Hindlimb muscle (tissue), 1 donor: ENCODE data around the gene CDHR3. TPM values are rescaled to one million over a fixed set of nuclear protein-coding genes. Genes with fewer than 3 reads are reported as not detected.
A peak's percentile ranks its signal among the peaks of the same experiment; 100 is the strongest.

Source experiments
- DNase-seq: peaks from one replicate; pipeline ENCODE4 v3.0.0-alpha.2; 2013
- polyA plus RNA-seq: library from polyadenylated mRNA; unstranded; fragments of 120-200 nt; gene quantifications from one replicate; pipeline ENCODE4 v1.2.1, GENCODE V29; 2013; ENCODE audit not compliant: insufficient read length

Gene CDHR3
- polyA plus RNA-seq, 1 donor, result 14.9 TPM

GRCh38 chr7:106029451-106029850 is 66.4 kb downstream of the CDHR3 start:
- DNase-seq, result no peak

- no peak for DNase-seq
Observed at GRCh38 chr7:106029941-106030340, 66.9 kb downstream of the CDHR3 start.

DNA sequence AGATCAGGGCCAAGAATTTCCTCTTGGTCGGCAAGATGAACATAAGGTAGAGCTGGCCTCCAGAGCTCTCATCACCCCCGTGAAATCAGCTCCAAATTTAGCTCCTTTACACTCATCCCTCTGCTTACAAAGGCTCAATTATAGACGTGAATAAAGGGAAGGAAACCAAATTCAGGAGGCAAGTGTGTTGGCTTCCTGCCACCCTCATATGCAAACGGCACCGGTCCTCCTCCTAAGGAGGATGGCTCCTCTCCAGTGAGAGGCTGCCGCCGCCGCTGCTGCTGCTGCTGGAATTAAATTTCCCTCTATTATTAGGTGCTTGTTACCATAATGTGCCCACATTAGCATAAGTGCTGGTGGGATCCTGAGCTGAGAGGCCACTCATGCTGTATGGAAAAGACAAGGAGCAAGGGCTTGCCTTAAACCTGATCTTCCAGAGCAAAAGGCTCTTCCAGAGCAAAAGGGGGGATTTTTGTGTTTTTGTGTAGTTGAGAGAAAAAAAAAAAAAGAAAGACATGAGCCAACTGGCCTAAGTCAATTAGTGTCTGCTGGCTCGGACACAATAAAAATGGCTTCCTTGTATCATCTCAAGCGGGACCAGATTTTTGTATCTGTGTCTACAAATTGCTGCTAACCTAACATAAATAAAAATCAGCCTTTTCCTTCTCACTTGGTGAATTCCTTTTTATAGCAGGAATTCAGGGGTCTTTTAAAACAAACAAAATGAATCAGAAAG is 68.4 kb downstream of the CDHR3 start:
- DNase-seq, result peak; percentile 54

- no peak for DNase-seq
Observed at GRCh38 chr7:106032295-106032694, 69.2 kb downstream of the CDHR3 start.

DNA sequence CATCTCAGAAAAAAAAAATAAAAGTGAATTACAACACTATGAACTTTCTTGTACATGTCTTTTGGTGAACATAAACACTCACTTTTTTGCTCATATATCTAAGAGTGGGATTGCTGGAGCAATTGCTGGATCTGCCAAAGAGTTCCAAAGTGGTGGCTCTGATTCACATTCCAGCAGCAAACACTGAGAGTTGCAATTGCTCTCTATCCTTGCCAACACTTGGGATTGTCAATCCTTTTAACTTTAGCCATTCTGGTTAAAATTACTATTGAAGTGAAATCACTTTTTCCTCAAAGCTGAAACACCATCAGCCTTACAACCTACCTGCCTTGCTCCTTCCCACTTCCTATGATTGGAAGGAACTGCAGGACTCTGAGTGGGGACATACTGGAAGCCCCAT is 70.7 kb downstream of the CDHR3 start:
- DNase-seq, result no peak

GRCh38 chr7:106034383-106034782 is 71.3 kb downstream of the CDHR3 start:
- no peak for DNase-seq

DNA sequence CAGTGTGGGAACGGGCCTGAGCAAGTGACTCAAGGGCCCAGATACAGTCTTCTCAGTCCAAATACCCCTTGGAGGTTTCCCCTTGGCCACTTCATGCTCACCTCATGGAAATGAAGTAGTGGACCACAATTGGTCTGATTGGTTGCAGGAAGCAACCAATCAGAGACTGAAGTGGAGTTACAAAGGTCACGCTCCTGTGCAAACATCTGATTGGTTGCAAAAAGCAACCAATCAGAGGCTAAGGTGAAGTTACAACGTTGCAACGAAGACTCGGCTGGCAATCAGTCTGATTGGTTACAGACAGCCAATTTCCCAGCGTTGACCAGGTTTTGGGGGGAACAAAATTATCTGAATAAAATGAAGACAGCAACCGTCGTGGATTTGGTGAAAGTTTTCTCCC is 72.5 kb downstream of the CDHR3 start:
- no peak for DNase-seq

DNA sequence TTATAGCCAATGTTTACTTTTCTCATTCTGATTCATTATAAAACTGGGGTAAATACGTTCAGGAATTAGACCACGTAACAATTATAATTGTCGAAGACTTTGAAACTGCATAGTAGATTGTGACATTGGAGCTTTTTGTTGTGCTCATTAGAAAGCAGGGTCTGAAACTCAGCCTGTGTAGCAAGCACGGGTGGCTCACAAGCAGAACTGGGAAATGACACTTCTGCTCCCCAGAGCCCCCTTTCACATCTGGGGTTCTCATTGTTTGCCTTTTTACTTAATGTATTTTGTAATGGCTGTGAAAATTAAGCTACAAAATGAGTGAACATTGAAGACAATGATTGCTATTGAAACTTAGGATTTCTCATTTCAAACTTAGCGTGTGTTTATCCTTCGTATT is 72.9 kb downstream of the CDHR3 start:
- DNase-seq, result no peak

GRCh38 chr7:106037489-106038176 is 74.6 kb downstream of the CDHR3 start:
- no peak for DNase-seq

DNA sequence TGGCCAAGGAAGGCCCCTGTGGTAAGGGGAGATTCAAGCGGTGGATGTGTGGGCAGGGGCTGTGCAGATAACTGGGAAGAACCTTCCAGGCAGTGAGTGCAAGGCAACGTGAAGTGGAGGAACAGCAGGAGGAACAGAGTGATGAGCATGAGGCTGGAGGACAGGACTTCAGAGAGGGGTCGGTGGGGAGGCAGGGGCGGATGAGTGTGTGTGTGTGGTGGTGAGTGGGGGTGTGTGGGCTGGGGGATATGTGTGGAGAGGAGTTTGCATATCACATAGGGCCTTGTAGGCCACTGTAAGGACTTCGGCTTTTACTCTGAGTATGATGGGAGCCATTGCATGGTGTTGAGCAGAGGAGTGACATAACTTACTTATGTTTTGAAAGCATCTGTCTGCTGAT is 75.2 kb downstream of the CDHR3 start:
- no peak for DNase-seq

GRCh38 chr7:106038916-106039315 is 75.9 kb downstream of the CDHR3 start:
- no peak for DNase-seq

- no peak for DNase-seq
Observed at GRCh38 chr7:106039486-106040060, 76.5 kb downstream of the CDHR3 start.

GRCh38 chr7:106041140-106041717 is 78.2 kb downstream of the CDHR3 start:
- DNase-seq, result no peak

DNA sequence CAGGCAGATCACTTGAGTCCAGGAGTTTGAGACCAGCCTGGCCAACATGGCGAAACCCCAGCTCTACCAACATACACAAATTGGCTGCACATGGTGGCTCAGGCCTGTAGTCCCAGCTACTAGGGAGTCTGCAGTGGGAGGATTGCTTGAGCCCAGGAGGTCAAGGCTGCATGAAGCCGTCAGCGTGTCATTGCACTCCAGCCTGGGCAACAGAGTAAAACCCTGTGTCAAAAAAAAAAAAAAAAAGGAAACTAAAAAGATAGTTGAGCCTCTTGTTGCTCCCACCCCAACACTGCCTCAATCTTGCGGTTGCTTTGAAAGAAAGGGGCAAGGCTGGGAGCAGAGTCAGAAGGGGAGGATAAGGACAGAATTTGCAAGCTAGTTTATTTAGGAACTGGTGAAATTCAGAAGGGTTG is 79.1 kb downstream of the CDHR3 start:
- no peak for DNase-seq

DNA sequence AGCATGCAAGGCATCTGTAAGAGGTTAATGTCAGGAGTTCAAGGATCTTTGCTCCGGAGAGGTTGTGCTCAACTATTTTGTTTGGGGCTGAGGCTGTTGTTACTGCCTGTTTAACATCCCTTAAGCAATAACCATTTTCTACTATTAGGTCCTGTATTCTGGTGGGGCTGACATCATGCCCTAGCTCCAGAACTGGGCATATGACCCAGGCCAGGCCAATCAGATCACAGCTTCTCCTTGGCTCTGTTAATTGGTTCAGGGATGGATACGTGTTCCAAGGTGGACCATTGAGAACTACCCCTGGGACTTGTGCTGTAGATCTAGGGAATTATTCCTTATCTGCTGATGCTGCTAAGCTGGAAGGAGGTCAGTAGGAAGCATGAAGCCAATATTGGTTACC is 82.1 kb downstream of the CDHR3 start:
- no peak for DNase-seq

DNA sequence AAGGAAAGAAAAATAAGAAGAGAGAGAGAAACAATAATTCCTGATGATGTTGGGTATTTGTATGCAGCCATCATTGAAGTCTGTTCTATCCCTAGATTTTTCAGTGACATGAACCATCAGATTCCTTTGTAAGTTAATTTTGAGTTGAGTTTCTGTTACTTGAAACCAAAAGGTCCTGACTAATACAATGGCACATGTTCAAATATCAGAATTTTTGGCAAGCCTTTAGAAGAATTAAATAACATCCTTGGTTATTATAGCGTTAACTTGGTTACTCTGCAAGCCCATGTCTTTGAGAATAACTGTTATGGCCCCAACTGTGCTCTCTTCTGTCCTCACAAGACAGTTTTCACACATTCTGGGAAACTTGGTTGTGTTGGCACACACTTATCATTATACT is 82.5 kb downstream of the CDHR3 start:
- no peak for DNase-seq

DNA sequence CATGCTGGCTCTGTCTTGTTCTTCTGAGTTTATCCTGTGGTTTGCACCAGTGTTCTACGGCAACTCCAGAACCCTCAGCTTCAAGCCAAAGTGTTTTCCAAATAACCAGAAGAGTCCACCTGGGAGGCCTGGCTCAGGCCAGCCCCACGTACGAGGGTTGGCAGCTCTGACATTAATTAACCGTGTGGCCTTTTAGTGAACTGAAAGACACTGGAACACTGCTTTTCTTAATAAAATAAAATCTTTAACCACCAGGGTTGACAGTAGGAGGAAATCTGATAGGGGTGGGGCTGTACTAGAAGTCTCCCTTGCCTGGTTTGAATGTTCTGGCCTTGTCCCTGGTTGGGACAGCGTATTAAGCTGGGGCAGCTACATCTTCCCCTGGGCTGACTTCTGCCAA is 84.1 kb downstream of the CDHR3 start:
- no peak for DNase-seq

DNA sequence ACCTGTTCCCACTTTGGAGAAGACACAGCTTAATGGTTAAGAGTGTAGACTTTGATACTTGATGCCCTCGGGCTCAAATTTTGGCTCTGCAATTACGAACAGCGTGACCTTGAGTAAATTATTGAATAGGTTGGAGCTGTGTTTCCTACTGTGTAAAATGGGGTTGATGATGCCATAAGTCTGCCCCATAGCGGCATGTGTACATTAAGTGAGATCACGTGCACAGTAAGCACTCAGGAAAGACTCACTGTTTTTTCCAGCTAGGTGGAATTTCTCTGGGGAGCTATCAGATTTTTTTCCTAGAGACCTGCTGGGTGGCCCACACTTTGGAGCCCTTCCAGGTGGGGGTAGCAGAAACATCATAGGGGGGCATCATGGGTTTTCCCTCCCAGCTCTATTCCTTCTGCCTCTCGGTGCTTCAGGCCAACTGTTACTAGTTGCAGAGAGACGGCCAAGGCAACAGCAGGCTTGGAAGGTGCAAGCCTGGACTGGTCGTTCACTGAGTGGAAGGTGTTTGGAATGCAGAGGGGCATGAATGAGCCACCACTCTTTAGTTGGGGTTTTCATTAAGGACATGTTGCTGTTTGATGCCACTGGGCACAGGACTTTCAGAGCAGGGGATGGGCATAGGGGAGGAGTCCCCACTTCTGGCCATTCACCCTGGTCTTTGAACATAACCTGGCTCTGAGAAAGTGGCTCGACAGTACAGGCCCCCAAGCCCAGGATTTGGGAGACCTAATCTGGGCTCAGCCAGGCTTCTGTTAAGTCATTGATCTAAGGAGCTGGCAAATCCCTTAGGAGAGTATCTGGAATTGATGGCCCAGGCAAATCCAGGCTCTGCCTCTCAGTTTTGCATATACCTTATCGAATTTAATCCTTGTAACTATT is 85.0 kb downstream of the CDHR3 start:
- DNase-seq, result no peak

GRCh38 chr7:106048706-106049020 is 85.6 kb downstream of the CDHR3 start:
- no peak for DNase-seq

- DNase-seq, result no peak
Observed at GRCh38 chr7:106049139-106049752, 86.2 kb downstream of the CDHR3 start.

DNA sequence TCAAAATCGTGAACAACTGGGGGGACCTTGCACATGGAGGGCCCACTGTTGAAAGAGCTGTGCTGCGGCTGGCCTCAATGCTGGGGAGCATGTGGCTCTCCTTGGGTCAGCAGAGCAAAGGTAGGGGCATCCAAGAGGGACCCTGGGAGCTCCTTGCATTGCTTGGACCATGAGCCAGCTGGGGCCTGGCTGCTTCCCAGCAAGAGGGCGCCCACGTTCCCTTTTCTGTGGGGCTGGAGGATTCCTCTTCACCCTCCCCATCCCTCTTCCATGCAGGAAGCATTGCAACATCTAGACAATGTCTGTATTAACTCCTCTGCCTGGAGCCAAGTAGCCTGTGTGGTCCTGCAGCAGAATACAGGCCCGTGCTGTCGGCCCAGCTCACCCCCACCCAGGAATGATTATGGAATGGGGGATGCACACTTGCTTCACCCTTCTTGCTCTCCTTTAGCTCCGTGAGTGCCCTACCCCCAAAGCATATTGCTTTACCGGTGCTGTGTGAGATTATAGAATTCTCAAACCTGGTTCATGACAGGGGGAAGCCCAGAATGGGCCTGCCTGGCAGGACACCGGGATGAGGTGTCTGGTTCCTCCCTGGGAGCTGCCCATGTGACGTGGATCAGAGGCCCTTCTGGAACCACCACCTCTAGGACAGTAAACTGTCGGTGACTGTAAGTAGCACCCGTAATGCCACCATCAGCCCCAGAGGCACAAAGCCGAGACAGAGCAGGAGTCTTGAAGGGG is 87.1 kb downstream of the CDHR3 start:
- no peak for DNase-seq

DNA sequence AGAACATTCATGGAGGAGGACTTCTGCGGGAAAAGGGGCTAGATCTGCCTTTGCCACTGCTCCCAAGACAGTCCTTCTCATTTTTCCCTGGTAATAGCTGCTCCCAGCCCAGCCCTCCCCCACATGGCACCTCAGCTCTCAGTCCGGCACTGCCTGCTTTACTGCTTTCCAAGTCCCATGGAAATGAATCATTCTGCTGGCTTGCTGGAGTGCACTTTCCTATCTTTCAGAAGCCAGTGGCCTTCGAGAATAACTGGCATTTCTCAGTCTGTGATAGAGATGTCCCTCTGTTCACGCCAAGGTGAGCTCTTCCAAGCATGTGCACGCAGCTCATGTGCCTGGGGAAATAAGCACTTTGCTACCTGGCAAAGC is 87.7 kb downstream of the CDHR3 start:
- no peak for DNase-seq
